HepG2 (cell line): ENCODE data around the gene LSMEM2. TPM values are rescaled to one million over a fixed set of nuclear protein-coding genes. Genes with fewer than 3 reads are reported as not detected.

ENCODE experiments used
- CCDC6 ChIP-seq: sonication (generic); formaldehyde crosslinking; IDR thresholded peaks from 2 replicates; pipeline ENCODE4 v1.8.1; 2022; ENCODE audit warnings: mild to moderate bottlenecking, missing genetic modification reagents, moderate library complexity
- CREB1 ChIP-seq, 2 experiments: fragments of 450-650 bp in 1 of 2; IDR thresholded peaks; 2 replicates each; pipeline ENCODE4 v1.6.1; 2016 to 2017; ENCODE audit warnings: control low read depth in 1 of 2, mild to moderate bottlenecking in 1 of 2, missing compliant biosample characterization in 1 of 2, missing genetic modification characterization in 1 of 2
- CREM ChIP-seq, 2 experiments: sonication (generic) in 1 of 2; formaldehyde crosslinking in 1 of 2; IDR thresholded peaks; 2 replicates each; pipeline versions ENCODE4 v1.4.0 to v1.6.1; 2016 to 2020; ENCODE audit warnings: antibody characterized with exemption in 1 of 2, mild to moderate bottlenecking in 1 of 2, missing genetic modification reagents in 1 of 2
- FOXC1 ChIP-seq: sonication (generic); formaldehyde crosslinking; IDR thresholded peaks from 2 replicates; pipeline ENCODE4 v1.8.0; 2022; ENCODE audit warnings: mild to moderate bottlenecking, missing genetic modification reagents, borderline replicate concordance
- PHF20 ChIP-seq: sonication (generic); formaldehyde crosslinking; IDR thresholded peaks from 2 replicates; pipeline ENCODE4 v1.5.0; 2020; ENCODE audit warnings: mild to moderate bottlenecking, missing genetic modification reagents
- POGZ ChIP-seq: sonication (generic); formaldehyde crosslinking; IDR thresholded peaks from 2 replicates; pipeline ENCODE4 v1.4.0; 2020; ENCODE audit warnings: mild to moderate bottlenecking, missing genetic modification reagents
- POLR2AphosphoS5 ChIP-seq: IDR thresholded peaks from 2 replicates; pipeline ENCODE4 v1.6.1; 2012; ENCODE audit warnings: low read depth, low read length
- POLR2G ChIP-seq: fragments of 200-400 bp; formaldehyde crosslinking; IDR thresholded peaks from 2 replicates; pipeline ENCODE4 v1.6.1; 2018; ENCODE audit warnings: mild to moderate bottlenecking, low read depth, low read length, moderate library complexity
- SAP130 ChIP-seq: IDR thresholded peaks from 2 replicates; pipeline ENCODE4 v1.6.1; 2016; ENCODE audit warnings: low read depth
- ZBTB34 ChIP-seq: sonication (generic); formaldehyde crosslinking; IDR thresholded peaks from 2 replicates; pipeline ENCODE4 v1.8.0; 2022; ENCODE audit warnings: mild to moderate bottlenecking, missing genetic modification reagents
- ZFP62 ChIP-seq: sonication (generic); formaldehyde crosslinking; IDR thresholded peaks from 2 replicates; pipeline ENCODE4 v1.4.0; 2020; ENCODE audit warnings: missing genetic modification reagents
- ZNF709 ChIP-seq: sonication (generic); formaldehyde crosslinking; IDR thresholded peaks from 2 replicates; pipeline ENCODE4 v1.5.0; 2020; ENCODE audit warnings: mild to moderate bottlenecking, missing genetic modification reagents
- ZNF713 ChIP-seq: sonication (generic); formaldehyde crosslinking; IDR thresholded peaks from 2 replicates; pipeline ENCODE4 v1.4.0; 2020; ENCODE audit warnings: mild to moderate bottlenecking, missing genetic modification reagents
- polyA plus RNA-seq, 8 experiments: library from polyadenylated mRNA; depleted of rRNA in 3 of 8; stranded (reverse) in 7 of 8; unstranded in 1 of 8; fragments of >200 nt; fragmentation: Illumina TruSeq in 4 of 8; extraction: Trizol in 4 of 8; gene quantifications; 2 replicates each; pipeline versions ENCODE4 v1.2.1 to v1.2.3, GENCODE V29; 2011 to 2016; ENCODE audit warnings: low read depth in 4 of 8, missing spikeins in 1 of 8, mixed read lengths in 1 of 8; ENCODE audit not compliant: insufficient read depth in 1 of 8
- total RNA-seq, 5 experiments: library from RNA; depleted of rRNA; stranded (reverse); fragments of >200 nt; fragmentation: Illumina TruSeq; extraction: Trizol; gene quantifications; 2 replicates each; pipeline ENCODE4 v1.2.3, GENCODE V29; 2016; ENCODE audit warnings: low read depth in 1 of 5
- TF ChIP-seq, protein P1 (sequence below): IDR thresholded peaks from 2 replicates; pipeline ENCODE4 v1.6.1; 2012; ENCODE audit warnings: low read length, improper control_type of control experiment
- TF ChIP-seq, protein P2 (sequence below): sonication (generic); formaldehyde crosslinking; IDR thresholded peaks from 2 replicates; pipeline ENCODE4 v1.8.1; 2023; ENCODE audit warnings: mild to moderate bottlenecking, moderate library complexity, missing genetic modification reagents
- TF ChIP-seq, protein P3 (sequence below): sonication (generic); formaldehyde crosslinking; IDR thresholded peaks from 2 replicates; pipeline ENCODE4 v1.4.0; 2020; ENCODE audit warnings: mild to moderate bottlenecking, missing genetic modification reagents

Gene LSMEM2
- total and polyA plus RNA-seq, 2 of the 13 experiments (the other 11 are each of a cell fraction or from before 2014, with no cell fraction given): 0.07 to 0.41 TPM

DNA sequence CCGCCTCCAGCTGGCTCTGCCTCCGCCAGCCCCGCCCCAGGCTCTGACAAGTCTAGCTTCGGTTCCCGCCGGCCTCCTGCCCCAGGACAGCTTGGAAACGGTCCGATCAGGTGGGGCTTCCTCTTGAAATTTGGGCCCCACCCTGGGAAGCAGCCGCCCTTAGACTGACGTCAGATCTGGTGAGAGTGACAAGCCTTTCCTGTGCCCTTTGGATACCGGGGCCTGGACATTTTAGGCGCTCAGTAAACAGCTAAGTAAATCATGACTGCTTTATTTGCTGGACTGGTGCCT is 20.7 kb downstream of the LSMEM2 start (continued):
- TF ChIP-seq POLR2AphosphoS5 (peak; percentile 36; the same call in 1 of the 2 replicates), POLR2G (peak; percentile 26), CCDC6 (CRISPR knock-in tag) (0 out of 2 replicates have a peak, but pooled peaks have one; percentile 11), PHF20 (CRISPR knock-in tag) (no peak), SAP130 (CRISPR knock-in tag) (peak; percentile 60), CREM (IDR thresholded peaks at IDR 0.05) (peak; percentile 78), CREM (CRISPR knock-in tag; IDR thresholded peaks at IDR 0.05) (no peak), POGZ (CRISPR knock-in tag) (peak; percentile 5; the same call in 1 of the 2 replicates), FOXC1 (CRISPR knock-in tag) (0 out of 2 replicates have a peak, but pooled peaks have one; percentile 4), ZNF713 (CRISPR knock-in tag) (0 out of 2 replicates have a peak, but pooled peaks have one; percentile 79), ZFP62 (CRISPR knock-in tag) (peak; percentile 30; the same call in 1 of the 2 replicates), CREB1 (IDR thresholded peaks at IDR 0.05) (peak; percentile 83), CREB1 (CRISPR knock-in tag; IDR thresholded peaks at IDR 0.05) (peak; percentile 88), ZNF709 (CRISPR knock-in tag) (peak; percentile 42), ZBTB34 (peak; percentile 77; the same call in 1 of the 2 replicates)
- TF ChIP-seq, protein P1, sequence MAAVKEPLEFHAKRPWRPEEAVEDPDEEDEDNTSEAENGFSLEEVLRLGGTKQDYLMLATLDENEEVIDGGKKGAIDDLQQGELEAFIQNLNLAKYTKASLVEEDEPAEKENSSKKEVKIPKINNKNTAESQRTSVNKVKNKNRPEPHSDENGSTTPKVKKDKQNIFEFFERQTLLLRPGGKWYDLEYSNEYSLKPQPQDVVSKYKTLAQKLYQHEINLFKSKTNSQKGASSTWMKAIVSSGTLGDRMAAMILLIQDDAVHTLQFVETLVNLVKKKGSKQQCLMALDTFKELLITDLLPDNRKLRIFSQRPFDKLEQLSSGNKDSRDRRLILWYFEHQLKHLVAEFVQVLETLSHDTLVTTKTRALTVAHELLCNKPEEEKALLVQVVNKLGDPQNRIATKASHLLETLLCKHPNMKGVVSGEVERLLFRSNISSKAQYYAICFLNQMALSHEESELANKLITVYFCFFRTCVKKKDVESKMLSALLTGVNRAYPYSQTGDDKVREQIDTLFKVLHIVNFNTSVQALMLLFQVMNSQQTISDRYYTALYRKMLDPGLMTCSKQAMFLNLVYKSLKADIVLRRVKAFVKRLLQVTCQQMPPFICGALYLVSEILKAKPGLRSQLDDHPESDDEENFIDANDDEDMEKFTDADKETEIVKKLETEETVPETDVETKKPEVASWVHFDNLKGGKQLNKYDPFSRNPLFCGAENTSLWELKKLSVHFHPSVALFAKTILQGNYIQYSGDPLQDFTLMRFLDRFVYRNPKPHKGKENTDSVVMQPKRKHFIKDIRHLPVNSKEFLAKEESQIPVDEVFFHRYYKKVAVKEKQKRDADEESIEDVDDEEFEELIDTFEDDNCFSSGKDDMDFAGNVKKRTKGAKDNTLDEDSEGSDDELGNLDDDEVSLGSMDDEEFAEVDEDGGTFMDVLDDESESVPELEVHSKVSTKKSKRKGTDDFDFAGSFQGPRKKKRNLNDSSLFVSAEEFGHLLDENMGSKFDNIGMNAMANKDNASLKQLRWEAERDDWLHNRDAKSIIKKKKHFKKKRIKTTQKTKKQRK: no peak
- TF ChIP-seq, protein P2, sequence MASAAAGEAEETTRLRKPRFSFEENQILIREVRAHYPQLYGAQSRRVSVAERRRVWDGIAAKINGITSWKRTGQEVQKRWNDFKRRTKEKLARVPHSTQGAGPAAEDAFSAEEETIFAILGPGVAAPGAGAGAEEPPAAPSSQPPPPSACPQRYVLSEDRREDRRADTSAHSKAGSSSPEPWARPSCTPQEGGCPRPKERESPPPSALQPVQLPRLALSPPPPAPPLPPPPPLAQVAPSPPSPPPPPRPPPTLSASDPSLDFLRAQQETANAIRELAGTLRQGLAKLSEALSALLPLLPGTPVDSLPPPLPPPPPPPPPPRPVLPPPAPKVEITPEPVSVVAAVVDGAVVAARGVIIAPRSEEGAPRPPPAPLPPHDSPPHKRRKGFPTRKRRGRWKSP (CRISPR knock-in tag): no peak
- TF ChIP-seq, protein P3, sequence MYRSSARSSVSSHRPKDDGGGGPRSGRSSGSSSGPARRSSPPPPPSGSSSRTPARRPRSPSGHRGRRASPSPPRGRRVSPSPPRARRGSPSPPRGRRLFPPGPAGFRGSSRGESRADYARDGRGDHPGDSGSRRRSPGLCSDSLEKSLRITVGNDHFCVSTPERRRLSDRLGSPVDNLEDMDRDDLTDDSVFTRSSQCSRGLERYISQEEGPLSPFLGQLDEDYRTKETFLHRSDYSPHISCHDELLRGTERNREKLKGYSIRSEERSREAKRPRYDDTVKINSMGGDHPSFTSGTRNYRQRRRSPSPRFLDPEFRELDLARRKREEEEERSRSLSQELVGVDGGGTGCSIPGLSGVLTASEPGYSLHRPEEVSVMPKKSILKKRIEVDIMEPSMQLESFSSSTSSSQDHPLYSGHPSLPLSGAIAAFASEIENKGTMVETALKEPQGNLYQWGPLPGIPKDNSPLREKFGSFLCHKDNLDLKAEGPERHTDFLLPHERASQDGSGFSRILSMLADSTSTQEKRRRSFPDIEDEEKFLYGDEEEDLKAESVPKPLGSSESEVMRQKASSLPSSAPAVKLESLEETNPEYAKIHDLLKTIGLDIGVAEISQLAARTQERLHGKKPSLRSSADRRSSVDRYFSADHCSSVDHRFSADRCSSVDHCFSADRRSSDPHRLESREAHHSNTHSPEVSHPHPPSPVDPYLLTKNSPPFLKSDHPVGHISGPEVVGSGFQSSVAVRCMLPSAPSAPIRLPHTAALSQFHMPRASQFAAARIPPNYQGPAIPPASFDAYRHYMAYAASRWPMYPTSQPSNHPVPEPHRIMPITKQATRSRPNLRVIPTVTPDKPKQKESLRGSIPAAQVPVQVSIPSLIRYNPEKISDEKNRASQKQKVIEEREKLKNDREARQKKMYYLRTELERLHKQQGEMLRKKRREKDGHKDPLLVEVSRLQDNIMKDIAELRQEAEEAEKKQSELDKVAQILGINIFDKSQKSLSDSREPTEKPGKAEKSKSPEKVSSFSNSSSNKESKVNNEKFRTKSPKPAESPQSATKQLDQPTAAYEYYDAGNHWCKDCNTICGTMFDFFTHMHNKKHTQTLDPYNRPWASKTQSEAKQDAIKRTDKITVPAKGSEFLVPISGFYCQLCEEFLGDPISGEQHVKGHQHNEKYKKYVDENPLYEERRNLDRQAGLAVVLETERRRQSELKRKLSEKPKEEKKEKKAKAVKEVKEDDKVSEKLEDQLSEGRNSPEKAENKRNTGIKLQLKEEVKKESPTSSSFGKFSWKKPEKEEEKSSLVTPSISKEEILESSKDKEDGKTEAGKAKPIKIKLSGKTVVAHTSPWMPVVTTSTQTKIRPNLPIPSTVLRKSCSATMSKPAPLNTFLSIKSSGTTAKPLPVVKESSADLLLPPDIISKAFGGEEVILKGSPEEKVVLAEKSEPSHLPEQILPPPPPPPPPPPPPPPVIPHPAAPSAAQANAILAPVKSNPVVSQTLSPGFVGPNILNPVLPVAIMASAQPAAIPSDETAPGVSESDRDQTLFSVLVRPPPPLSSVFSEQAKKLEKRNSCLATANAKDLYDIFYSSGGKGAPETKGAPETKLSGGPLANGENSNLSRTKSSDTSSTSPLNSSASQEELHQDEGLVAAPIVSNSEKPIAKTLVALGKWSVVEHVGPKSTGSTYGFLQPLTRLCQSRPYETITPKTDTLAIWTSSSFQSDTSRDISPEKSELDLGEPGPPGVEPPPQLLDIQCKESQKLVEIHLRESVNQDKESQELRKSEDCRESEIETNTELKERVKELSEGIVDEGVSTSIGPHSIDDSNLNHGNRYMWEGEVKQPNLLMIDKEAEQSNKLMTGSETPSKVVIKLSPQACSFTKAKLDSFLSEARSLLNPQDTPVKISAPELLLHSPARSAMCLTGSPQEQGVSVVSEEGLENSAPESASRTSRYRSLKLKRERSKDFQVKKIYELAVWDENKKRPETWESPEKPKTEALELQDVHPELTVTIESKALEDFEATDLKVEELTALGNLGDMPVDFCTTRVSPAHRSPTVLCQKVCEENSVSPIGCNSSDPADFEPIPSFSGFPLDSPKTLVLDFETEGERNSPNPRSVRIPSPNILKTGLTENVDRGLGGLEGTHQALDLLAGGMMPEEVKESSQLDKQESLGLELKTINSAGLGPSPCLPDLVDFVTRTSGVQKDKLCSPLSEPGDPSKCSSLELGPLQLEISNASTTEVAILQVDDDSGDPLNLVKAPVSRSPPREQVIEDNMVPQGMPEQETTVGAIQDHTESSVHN (CRISPR knock-in tag): no peak
